GM23338 (cell line): ENCODE results near the gene DAAM1. TPM values are rescaled to one million over a fixed set of nuclear protein-coding genes. Genes with fewer than 3 reads are reported as not detected.

Experiments
- ATAC-seq: fragments of 200-7000 bp; cut with Tn5 transposase; 3 replicates; pipeline ENCODE4 v1.9.1; 2020
- DNase-seq: peaks from one replicate; pipeline ENCODE4 v3.0.0-alpha.2; 2015; ENCODE audit warnings: low spot score
- H2AFZ ChIP-seq: fragments of 200-600 bp; sonication (generic); 2 replicates; pipeline ENCODE4 v1.8.0; 2016; ENCODE audit warnings: antibody characterized with exemption, mild to moderate bottlenecking, moderate library complexity
- H3F3A ChIP-seq: fragments of 200-600 bp; sonication (generic); replicated peaks from 2 replicates; pipeline ENCODE4 v1.8.0; 2017; ENCODE audit warnings: antibody characterized with exemption, mixed run types, low read depth
- H3K27ac ChIP-seq: fragments of 200-600 bp; sonication (generic); 2 replicates; pipeline ENCODE4 v1.6.1; 2016; ENCODE audit warnings: low read depth
- H3K27me3 ChIP-seq: fragments of 200-600 bp; sonication (generic); 2 replicates; pipeline ENCODE4 v1.8.0; 2016; ENCODE audit warnings: mild to moderate bottlenecking, mixed run types, moderate library complexity; ENCODE audit not compliant: insufficient read depth
- H3K36me3 ChIP-seq: fragments of 200-600 bp; sonication (generic); 2 replicates; pipeline ENCODE4 v1.8.0; 2016; ENCODE audit warnings: mild to moderate bottlenecking; ENCODE audit not compliant: insufficient read depth
- H3K4me1 ChIP-seq: fragments of 200-600 bp; sonication (generic); 2 replicates; pipeline ENCODE4 v1.8.0; 2016; ENCODE audit warnings: mild to moderate bottlenecking, moderate library complexity; ENCODE audit not compliant: insufficient read depth
- H3K4me2 ChIP-seq: fragments of 200-600 bp; sonication (generic); 2 replicates; pipeline ENCODE4 v1.7.1; 2017; ENCODE audit warnings: mixed run types
- H3K4me3 ChIP-seq: fragments of 200-600 bp; sonication (generic); 2 replicates; pipeline ENCODE4 v1.6.1; 2016; ENCODE audit warnings: mixed run types
- H3K79me2 ChIP-seq: fragments of 200-600 bp; sonication (generic); replicated peaks from 2 replicates; pipeline ENCODE4 v1.8.0; 2017; ENCODE audit warnings: mild to moderate bottlenecking; ENCODE audit not compliant: insufficient read depth
- H3K9me2 ChIP-seq: fragments of 200-600 bp; sonication (generic); 2 replicates; pipeline ENCODE4 v1.8.0; 2017; ENCODE audit not compliant: insufficient read depth
- H4K20me1 ChIP-seq: fragments of 200-600 bp; sonication (generic); replicated peaks from 2 replicates; pipeline ENCODE4 v1.8.0; 2017; ENCODE audit warnings: mild to moderate bottlenecking; ENCODE audit not compliant: insufficient read depth
- H3K27ac Mint-ChIP-seq: 2 replicates; pipeline ENCODE4 v1.8.0; 2020; ENCODE audit warnings: inconsistent platforms, mild to moderate bottlenecking, moderate library complexity, mixed read lengths
- H3K27me3 Mint-ChIP-seq: 3 replicates; pipeline ENCODE4 v1.8.0; 2022; ENCODE audit warnings: low read depth, mild to moderate bottlenecking, moderate library complexity, mixed read lengths, inconsistent platforms; ENCODE audit not compliant: insufficient read depth, poor library complexity
- H3K36me3 Mint-ChIP-seq: 3 replicates; pipeline ENCODE4 v1.8.0; 2021; ENCODE audit warnings: low read depth, mild to moderate bottlenecking, inconsistent platforms, moderate library complexity, mixed read lengths
- H3K4me1 Mint-ChIP-seq: 3 replicates; pipeline ENCODE4 v1.8.0; 2020; ENCODE audit warnings: mild to moderate bottlenecking, inconsistent platforms, mixed read lengths
- H3K4me3 Mint-ChIP-seq: 3 replicates; pipeline ENCODE4 v1.8.0; 2021; ENCODE audit warnings: moderate library complexity, mild to moderate bottlenecking, inconsistent platforms, mixed read lengths
- H3K9me3 Mint-ChIP-seq: 3 replicates; pipeline ENCODE4 v1.8.0; 2020; ENCODE audit warnings: moderate library complexity, mild to moderate bottlenecking, inconsistent platforms, mixed read lengths
- CREB1 ChIP-seq: fragments of 250-450 bp; sonication (Bioruptor Pico); IDR thresholded peaks from 2 replicates; pipeline ENCODE4 v1.5.0; 2020; ENCODE audit warnings: low read depth, mild to moderate bottlenecking, moderate library complexity
- EZH2phosphoT487 ChIP-seq: fragments of 200-600 bp; sonication (generic); IDR thresholded peaks from one replicate; pipeline ENCODE4 v1.8.1; 2018; ENCODE audit warnings: antibody characterized with exemption; ENCODE audit not compliant: unreplicated experiment
- JUNB ChIP-seq: IDR thresholded peaks from one replicate; pipeline ENCODE4 v1.6.1; 2016; ENCODE audit warnings: antibody characterized with exemption; ENCODE audit not compliant: unreplicated experiment
- NANOG ChIP-seq: IDR thresholded peaks from 2 replicates; pipeline ENCODE4 v1.6.1; 2016; ENCODE audit warnings: antibody characterized with exemption, borderline replicate concordance
- POLR2AphosphoS5 ChIP-seq: IDR thresholded peaks from 2 replicates; pipeline ENCODE4 v1.6.1; 2016; ENCODE audit warnings: antibody characterized with exemption, low read depth
- ZNF114 ChIP-seq: fragments of 250-450 bp; sonication (Bioruptor Pico); IDR thresholded peaks from 2 replicates; pipeline ENCODE4 v1.5.0; 2020; ENCODE audit warnings: mild to moderate bottlenecking, moderate library complexity
- ZNF331 ChIP-seq: fragments of 250-450 bp; sonication (Bioruptor Pico); IDR thresholded peaks from 2 replicates; pipeline ENCODE4 v1.5.0; 2020; ENCODE audit warnings: low read depth, mild to moderate bottlenecking, moderate library complexity
- polyA plus RNA-seq: library from polyadenylated mRNA; unstranded; fragments of >200 nt; fragmentation: Nextera tagmentation; extraction: Ambion mirVana; gene quantifications from 2 replicates; pipeline ENCODE4 v1.2.1, GENCODE V29; 2016
- total RNA-seq: library from RNA; depleted of rRNA; stranded (reverse); fragments of >200 nt; shearing (Covaris generic); gene quantifications from 2 replicates; pipeline ENCODE4 v1.2.3, GENCODE V29; 2014
- TF ChIP-seq, protein P1 (sequence below): IDR thresholded peaks from 2 replicates; pipeline ENCODE4 v1.6.1; 2016; ENCODE audit warnings: antibody characterized with exemption
- TF ChIP-seq, protein P2 (sequence below): IDR thresholded peaks from one replicate; pipeline ENCODE4 v1.6.1; 2018; ENCODE audit warnings: antibody characterized with exemption; ENCODE audit not compliant: unreplicated experiment
- TF ChIP-seq, protein P3 (sequence below), 2 experiments: fragments of 200-600 bp in 1 of 2; sonication (generic) in 1 of 2; conservative IDR thresholded peaks; 2 replicates each; pipeline versions ENCODE4 v1.5.1 to v1.6.1; 2016 to 2017; ENCODE audit warnings: antibody characterized with exemption in 2 of 2, low read depth in 2 of 2, mild to moderate bottlenecking in 2 of 2, moderate library complexity in 1 of 2
- TF ChIP-seq, protein P4 (sequence below): fragments of 250-450 bp; sonication (Bioruptor Pico); IDR thresholded peaks from 2 replicates; pipeline ENCODE4 v1.5.0; 2020; ENCODE audit warnings: mild to moderate bottlenecking, moderate library complexity

DAAM1 gene
- total and polyA plus RNA-seq, 2 experiments from 2014 or later = 36.3 to 42.1 TPM

DNA sequence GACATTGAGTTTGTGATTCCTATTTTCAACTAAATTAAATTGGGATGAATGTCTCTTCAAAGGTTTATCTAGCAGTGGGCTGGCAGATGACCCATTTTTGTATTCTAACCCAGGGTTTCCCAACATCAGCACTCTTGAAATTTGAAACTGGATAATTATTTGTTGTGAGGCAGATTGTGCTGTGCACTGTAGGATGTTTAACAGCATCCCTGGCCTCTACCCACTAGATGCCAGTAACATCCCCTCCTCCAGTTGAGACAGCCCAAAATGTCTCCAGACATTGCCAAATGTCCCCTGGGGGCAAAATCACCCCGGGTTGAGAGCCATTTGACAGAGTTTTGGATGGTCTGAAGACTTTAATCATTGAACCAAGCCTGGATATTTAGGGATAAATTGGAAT is 11.1 kb downstream of the DAAM1 start (continued):
- TF ChIP-seq, protein P1, sequence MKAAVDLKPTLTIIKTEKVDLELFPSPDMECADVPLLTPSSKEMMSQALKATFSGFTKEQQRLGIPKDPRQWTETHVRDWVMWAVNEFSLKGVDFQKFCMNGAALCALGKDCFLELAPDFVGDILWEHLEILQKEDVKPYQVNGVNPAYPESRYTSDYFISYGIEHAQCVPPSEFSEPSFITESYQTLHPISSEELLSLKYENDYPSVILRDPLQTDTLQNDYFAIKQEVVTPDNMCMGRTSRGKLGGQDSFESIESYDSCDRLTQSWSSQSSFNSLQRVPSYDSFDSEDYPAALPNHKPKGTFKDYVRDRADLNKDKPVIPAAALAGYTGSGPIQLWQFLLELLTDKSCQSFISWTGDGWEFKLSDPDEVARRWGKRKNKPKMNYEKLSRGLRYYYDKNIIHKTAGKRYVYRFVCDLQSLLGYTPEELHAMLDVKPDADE = no peak
- TF ChIP-seq NANOG (no peak), POLR2AphosphoS5 (no peak), ZNF331 (CRISPR knock-in tag) (no peak), CREB1 (CRISPR knock-in tag) (no peak), JUNB (no peak)
- TF ChIP-seq, protein P2, sequence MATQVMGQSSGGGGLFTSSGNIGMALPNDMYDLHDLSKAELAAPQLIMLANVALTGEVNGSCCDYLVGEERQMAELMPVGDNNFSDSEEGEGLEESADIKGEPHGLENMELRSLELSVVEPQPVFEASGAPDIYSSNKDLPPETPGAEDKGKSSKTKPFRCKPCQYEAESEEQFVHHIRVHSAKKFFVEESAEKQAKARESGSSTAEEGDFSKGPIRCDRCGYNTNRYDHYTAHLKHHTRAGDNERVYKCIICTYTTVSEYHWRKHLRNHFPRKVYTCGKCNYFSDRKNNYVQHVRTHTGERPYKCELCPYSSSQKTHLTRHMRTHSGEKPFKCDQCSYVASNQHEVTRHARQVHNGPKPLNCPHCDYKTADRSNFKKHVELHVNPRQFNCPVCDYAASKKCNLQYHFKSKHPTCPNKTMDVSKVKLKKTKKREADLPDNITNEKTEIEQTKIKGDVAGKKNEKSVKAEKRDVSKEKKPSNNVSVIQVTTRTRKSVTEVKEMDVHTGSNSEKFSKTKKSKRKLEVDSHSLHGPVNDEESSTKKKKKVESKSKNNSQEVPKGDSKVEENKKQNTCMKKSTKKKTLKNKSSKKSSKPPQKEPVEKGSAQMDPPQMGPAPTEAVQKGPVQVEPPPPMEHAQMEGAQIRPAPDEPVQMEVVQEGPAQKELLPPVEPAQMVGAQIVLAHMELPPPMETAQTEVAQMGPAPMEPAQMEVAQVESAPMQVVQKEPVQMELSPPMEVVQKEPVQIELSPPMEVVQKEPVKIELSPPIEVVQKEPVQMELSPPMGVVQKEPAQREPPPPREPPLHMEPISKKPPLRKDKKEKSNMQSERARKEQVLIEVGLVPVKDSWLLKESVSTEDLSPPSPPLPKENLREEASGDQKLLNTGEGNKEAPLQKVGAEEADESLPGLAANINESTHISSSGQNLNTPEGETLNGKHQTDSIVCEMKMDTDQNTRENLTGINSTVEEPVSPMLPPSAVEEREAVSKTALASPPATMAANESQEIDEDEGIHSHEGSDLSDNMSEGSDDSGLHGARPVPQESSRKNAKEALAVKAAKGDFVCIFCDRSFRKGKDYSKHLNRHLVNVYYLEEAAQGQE = no peak
- TF ChIP-seq, protein P3, sequence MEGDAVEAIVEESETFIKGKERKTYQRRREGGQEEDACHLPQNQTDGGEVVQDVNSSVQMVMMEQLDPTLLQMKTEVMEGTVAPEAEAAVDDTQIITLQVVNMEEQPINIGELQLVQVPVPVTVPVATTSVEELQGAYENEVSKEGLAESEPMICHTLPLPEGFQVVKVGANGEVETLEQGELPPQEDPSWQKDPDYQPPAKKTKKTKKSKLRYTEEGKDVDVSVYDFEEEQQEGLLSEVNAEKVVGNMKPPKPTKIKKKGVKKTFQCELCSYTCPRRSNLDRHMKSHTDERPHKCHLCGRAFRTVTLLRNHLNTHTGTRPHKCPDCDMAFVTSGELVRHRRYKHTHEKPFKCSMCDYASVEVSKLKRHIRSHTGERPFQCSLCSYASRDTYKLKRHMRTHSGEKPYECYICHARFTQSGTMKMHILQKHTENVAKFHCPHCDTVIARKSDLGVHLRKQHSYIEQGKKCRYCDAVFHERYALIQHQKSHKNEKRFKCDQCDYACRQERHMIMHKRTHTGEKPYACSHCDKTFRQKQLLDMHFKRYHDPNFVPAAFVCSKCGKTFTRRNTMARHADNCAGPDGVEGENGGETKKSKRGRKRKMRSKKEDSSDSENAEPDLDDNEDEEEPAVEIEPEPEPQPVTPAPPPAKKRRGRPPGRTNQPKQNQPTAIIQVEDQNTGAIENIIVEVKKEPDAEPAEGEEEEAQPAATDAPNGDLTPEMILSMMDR (conservative IDR thresholded peaks at IDR 0.05; ENCODE audit: low read depth in 2 of 2) = no peak

DNA sequence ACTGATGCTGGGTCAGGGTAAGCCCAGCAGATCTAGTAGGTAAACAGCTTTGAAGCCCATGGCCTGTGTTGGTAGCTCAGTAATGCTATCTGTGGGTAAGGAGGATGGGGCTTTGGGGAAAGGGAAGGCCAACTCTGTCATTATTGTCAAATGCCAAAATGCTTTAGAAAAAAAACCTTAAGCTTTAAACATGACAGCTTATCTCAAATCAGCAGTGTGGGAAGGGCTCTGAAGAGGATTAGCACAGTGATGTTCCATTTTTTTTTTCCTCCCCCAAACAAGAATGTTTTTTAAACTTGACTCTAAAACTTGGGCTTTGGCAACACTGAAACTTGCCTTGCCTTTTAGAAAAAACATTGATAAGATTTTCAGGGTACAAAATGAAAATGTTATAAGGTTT is 11.7 kb downstream of the DAAM1 start:
- H4K20me1 ChIP-seq = no peaks in the 10 kb centered on the region; the same call in 1 of the 2 replicates
- H3K27me3 ChIP-seq = no peaks in the 10 kb centered on the region
- Mint-ChIP-seq H3K4me1 (no peaks in the 10 kb centered on the region), H3K36me3 (no peaks in the 10 kb centered on the region), H3K27ac (no peak overlapping the region), H3K9me3 (no peaks in the 10 kb centered on the region), H3K27me3 (no peaks in the 10 kb centered on the region), H3K4me3 (no peak overlapping the region)
- no peaks in the 10 kb centered on the region for H3K36me3 ChIP-seq
- H3F3A ChIP-seq = no peaks in the 10 kb centered on the region
- H3K79me2 ChIP-seq = peaks cover 82% of the 10 kb centered on the region
- H3K4me2 ChIP-seq = no peak overlapping the region
- H3K4me3 ChIP-seq = no peak overlapping the region
- DNase-seq (no peak), ATAC-seq (no peak)
- H3K27ac ChIP-seq = no peak overlapping the region
- H3K9me2 ChIP-seq = no peaks in the 10 kb centered on the region
- no peaks in the 10 kb centered on the region for H3K4me1 ChIP-seq
- no peak overlapping the region for H2AFZ ChIP-seq
- TF ChIP-seq, protein P4, sequence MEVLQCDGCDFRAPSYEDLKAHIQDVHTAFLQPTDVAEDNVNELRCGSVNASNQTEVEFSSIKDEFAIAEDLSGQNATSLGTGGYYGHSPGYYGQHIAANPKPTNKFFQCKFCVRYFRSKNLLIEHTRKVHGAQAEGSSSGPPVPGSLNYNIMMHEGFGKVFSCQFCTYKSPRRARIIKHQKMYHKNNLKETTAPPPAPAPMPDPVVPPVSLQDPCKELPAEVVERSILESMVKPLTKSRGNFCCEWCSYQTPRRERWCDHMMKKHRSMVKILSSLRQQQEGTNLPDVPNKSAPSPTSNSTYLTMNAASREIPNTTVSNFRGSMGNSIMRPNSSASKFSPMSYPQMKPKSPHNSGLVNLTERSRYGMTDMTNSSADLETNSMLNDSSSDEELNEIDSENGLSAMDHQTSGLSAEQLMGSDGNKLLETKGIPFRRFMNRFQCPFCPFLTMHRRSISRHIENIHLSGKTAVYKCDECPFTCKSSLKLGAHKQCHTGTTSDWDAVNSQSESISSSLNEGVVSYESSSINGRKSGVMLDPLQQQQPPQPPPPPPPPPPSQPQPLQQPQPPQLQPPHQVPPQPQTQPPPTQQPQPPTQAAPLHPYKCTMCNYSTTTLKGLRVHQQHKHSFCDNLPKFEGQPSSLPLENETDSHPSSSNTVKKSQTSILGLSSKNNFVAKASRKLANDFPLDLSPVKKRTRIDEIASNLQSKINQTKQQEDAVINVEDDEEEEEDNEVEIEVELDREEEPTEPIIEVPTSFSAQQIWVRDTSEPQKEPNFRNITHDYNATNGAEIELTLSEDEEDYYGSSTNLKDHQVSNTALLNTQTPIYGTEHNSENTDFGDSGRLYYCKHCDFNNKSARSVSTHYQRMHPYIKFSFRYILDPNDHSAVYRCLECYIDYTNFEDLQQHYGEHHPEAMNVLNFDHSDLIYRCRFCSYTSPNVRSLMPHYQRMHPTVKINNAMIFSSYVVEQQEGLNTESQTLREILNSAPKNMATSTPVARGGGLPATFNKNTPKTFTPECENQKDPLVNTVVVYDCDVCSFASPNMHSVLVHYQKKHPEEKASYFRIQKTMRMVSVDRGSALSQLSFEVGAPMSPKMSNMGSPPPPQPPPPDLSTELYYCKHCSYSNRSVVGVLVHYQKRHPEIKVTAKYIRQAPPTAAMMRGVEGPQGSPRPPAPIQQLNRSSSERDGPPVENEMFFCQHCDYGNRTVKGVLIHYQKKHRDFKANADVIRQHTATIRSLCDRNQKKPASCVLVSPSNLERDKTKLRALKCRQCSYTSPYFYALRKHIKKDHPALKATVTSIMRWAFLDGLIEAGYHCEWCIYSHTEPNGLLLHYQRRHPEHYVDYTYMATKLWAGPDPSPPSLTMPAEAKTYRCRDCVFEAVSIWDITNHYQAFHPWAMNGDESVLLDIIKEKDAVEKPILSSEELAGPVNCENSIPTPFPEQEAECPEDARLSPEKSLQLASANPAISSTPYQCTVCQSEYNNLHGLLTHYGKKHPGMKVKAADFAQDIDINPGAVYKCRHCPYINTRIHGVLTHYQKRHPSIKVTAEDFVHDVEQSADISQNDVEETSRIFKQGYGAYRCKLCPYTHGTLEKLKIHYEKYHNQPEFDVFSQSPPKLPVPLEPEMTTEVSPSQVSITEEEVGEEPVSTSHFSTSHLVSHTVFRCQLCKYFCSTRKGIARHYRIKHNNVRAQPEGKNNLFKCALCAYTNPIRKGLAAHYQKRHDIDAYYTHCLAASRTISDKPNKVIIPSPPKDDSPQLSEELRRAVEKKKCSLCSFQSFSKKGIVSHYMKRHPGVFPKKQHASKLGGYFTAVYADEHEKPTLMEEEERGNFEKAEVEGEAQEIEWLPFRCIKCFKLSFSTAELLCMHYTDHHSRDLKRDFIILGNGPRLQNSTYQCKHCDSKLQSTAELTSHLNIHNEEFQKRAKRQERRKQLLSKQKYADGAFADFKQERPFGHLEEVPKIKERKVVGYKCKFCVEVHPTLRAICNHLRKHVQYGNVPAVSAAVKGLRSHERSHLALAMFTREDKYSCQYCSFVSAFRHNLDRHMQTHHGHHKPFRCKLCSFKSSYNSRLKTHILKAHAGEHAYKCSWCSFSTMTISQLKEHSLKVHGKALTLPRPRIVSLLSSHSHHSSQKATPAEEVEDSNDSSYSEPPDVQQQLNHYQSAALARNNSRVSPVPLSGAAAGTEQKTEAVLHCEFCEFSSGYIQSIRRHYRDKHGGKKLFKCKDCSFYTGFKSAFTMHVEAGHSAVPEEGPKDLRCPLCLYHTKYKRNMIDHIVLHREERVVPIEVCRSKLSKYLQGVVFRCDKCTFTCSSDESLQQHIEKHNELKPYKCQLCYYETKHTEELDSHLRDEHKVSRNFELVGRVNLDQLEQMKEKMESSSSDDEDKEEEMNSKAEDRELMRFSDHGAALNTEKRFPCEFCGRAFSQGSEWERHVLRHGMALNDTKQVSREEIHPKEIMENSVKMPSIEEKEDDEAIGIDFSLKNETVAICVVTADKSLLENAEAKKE (CRISPR knock-in tag) = no peak
- TF ChIP-seq POLR2AphosphoS5 (no peak), ZNF114 (CRISPR knock-in tag) (no peak), JUNB (no peak), EZH2phosphoT487 (no peak)
- TF ChIP-seq, protein P1 = no peak
